ENCODE results near the gene ACSL3.
A peak's percentile ranks its signal among the peaks of the same experiment; 100 is the strongest.

ACSL3 gene

DNA sequence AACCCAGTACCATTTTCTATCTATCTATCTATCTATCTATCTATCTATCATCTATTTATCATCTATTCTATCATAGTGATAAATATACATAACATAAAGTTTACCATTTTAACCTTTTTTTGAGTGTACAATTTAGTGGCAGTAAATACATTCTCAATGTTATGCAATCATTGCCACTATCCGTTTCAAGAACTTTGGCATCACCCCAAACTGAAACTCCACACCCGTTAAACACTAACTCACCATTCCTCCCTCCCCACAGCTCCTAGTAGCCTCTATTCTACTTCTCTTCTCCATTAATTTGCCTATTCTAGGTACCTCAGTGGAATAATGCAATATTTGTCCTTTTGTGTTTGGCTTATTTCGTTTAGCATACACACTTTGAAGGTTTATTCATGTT lies 108.7 kb downstream of the ACSL3 start:
- TF ChIP-seq, protein P1, sequence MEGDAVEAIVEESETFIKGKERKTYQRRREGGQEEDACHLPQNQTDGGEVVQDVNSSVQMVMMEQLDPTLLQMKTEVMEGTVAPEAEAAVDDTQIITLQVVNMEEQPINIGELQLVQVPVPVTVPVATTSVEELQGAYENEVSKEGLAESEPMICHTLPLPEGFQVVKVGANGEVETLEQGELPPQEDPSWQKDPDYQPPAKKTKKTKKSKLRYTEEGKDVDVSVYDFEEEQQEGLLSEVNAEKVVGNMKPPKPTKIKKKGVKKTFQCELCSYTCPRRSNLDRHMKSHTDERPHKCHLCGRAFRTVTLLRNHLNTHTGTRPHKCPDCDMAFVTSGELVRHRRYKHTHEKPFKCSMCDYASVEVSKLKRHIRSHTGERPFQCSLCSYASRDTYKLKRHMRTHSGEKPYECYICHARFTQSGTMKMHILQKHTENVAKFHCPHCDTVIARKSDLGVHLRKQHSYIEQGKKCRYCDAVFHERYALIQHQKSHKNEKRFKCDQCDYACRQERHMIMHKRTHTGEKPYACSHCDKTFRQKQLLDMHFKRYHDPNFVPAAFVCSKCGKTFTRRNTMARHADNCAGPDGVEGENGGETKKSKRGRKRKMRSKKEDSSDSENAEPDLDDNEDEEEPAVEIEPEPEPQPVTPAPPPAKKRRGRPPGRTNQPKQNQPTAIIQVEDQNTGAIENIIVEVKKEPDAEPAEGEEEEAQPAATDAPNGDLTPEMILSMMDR (IDR thresholded peaks at IDR 0.05; ENCODE audit: low read length, missing control alignments) = no peak
- no peak overlapping the region for H3K4me3 ChIP-seq (replicated peaks; ENCODE audit: low read depth, low read length)
- DNase-seq (ENCODE audit: low read depth) = peak; percentile 83

DNA sequence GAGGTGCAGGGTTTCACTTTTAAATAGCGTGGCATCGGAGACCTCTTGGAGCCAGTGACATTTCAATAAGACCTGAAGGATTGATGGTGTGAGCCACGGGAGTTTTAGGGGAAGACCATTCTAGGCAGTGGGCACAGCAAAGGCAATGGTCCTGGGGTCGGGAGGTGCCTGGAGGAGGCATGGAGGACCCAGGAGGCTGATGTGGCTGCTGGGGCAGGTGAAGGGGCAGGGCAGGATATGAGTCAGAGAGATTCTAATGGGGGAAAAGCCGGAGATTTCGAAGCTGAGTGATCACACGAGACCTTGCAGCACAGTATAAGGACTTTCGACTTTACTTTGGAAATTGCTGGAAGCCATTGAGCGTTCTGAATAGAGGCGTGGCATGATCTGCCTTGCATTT lies 111.6 kb downstream of the ACSL3 start:
- H3K4me3 ChIP-seq (replicated peaks; ENCODE audit: low read depth, low read length) = no peak overlapping the region
- TF ChIP-seq, protein P1 (IDR thresholded peaks at IDR 0.05; ENCODE audit: low read length, missing control alignments) = no peak
- DNase-seq (ENCODE audit: low read depth) = no peak

DNA sequence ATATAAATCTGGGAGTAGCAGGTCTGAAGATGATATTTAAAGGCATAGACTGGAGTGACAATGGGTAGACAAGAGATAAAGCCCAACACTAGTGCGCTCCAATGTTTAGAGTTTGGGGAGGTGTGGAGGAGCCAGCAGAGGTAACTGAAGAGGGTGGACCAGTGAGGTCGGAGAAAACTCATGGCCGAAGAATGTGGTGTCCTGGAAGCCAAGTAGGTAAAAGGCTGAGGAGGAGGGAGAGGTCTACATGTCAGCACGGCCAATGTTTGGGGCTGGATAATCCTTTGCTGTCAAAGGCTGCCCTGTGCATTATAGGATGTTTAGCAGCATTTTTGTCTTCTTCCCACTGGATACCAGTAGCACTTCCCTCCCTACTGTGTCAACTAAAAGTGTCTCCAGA lies 112.4 kb downstream of the ACSL3 start:
- H3K4me3 ChIP-seq (replicated peaks; ENCODE audit: low read depth, low read length) = no peak overlapping the region
- DNase-seq (ENCODE audit: low read depth) = no peak
- TF ChIP-seq, protein P1 (IDR thresholded peaks at IDR 0.05; ENCODE audit: low read length, missing control alignments) = no peak

DNA sequence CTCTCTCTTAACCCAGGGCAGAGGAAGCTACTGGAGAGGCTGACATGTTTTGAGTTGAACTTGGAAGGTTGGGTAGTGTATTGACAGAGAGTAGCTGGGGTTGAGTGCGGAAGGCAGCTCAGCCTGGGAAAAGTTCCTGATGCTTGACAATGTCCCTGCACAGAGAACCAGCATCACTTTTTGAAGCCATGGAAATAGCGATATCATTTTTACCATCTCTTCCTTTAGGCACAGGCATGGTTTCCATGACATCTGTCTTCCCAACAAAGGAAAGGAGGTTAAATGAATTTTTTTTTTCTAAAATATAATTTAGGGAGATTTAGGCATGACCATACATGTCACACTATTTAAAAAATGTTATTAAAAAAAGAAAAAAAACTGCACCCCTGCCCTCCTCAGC lies 112.9 kb downstream of the ACSL3 start:
- TF ChIP-seq, protein P1 (IDR thresholded peaks at IDR 0.05; ENCODE audit: low read length, missing control alignments) = no peak
- DNase-seq (ENCODE audit: low read depth) = no peak
- no peak overlapping the region for H3K4me3 ChIP-seq (replicated peaks; ENCODE audit: low read depth, low read length)

DNA sequence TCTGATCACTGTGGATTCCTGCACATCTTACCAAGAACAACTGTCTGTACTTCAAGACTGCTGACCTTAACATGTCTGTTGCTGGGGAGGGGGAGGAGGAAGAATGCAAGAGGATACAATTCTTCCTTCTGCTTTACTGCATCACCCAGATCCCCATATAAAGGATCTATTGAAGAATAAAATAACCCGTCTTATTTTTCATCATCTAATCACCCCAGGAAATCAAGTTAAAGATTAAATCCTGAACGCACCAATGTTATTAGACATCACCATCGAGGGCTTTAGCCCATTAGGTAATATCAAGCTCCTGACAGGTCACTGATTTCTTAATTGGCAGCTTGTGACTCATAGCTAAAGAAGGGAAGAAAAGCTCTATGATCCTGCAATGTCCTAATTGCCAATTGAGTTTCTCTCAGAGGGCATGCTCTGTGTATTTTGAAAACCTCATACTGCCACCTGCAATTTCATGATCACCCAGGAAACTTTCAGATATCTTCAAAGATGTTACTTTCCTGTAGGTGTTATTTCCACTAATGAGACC lies 115.8 kb downstream of the ACSL3 start:
- H3K4me3 ChIP-seq (replicated peaks; ENCODE audit: low read depth, low read length) = no peak overlapping the region
- no peak for DNase-seq (ENCODE audit: low read depth)
- TF ChIP-seq, protein P1 (IDR thresholded peaks at IDR 0.05; ENCODE audit: low read length, missing control alignments) = no peak

DNA sequence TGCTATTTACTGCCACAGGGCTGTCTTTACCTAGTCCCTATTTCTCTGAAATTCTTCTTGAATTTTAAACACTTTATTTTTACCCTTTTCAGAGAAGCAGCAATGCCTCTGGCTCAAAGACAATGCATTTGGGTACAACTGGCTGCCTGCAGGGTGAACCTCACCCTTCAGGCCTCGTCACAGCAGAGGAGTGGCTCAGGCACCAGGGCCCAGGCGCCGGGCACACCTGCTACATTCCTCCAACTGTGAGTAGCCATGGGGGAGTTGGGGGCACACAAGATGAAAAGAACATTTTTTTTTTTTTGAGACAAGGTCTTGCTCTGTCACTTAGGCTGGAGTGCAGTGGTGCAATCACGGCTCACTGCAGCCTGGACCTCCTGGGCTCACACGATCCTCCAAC lies 116.3 kb downstream of the ACSL3 start:
- H3K4me3 ChIP-seq (replicated peaks; ENCODE audit: low read depth, low read length) = no peak overlapping the region
- TF ChIP-seq, protein P1 (IDR thresholded peaks at IDR 0.05; ENCODE audit: low read length, missing control alignments) = no peak
- DNase-seq (ENCODE audit: low read depth) = no peak

DNA sequence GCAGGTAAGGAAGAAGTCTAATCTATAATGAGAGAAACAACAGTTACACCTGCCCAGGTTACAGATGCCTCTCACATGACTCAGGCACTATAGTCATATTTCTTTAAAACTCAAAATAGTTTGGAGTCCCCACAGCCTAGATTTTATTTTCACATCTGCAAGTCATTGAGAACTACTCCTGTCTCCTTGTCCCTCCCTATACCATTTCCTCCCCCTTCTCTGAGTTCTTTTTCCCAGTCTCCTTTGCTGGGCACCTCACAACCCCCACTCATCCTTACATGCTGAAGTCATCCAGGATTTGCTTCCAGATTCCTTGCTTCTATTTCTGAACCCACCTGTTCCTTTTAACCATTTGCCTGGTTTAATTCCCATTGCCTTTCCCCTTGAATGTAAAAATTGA lies 118.0 kb downstream of the ACSL3 start:
- DNase-seq (ENCODE audit: low read depth) = no peak
- TF ChIP-seq, protein P1 (IDR thresholded peaks at IDR 0.05; ENCODE audit: low read length, missing control alignments) = no peak
- H3K4me3 ChIP-seq (replicated peaks; ENCODE audit: low read depth, low read length) = no peak overlapping the region

Data from fibroblast of pulmonary artery (primary cell).